Body of pancreas (tissue), 4 donors: ENCODE results near the gene CCDC30. TPM values are rescaled to one million over a fixed set of nuclear protein-coding genes. Genes with fewer than 3 reads are reported as not detected.

ENCODE experiments used
- ATAC-seq: fragments of 150-250 bp; one replicate; pipeline ENCODE4 v1.9.1; 2016
- DNase-seq, 4 donors: peaks; one replicate each; pipeline ENCODE4 v3.0.0-alpha.2; 2019
- H3K27ac ChIP-seq, 4 donors: fragments of 200-600 bp; sonication (generic); 1 replicate in 3 of 4; 2 replicates in 1 of 4; pipeline versions ENCODE4 v1.5.1 to v1.6.1; 2016 to 2019; ENCODE audit warnings: mild to moderate bottlenecking in 1 of 4, mixed read lengths in 1 of 4, moderate library complexity in 1 of 4
- H3K27me3 ChIP-seq, 2 donors: fragments of 200-600 bp; sonication (generic); one replicate each; pipeline ENCODE4 v1.6.0; 2016; ENCODE audit warnings: mild to moderate bottlenecking in 1 of 2
- H3K36me3 ChIP-seq, 2 donors: fragments of 200-600 bp; sonication (generic); replicated peaks in 1 of 2; 2 replicates each; pipeline ENCODE4 v1.5.1; 2016; ENCODE audit warnings: low read depth in 2 of 2; ENCODE audit not compliant: insufficient read depth in 1 of 2
- H3K4me1 ChIP-seq: fragments of 200-600 bp; sonication (generic); one replicate; pipeline ENCODE4 v1.6.0; 2016
- H3K4me3 ChIP-seq, 2 donors: fragments of 200-600 bp; sonication (generic); 1 replicate in 1 of 2; 2 replicates in 1 of 2; pipeline ENCODE4 v1.5.1; 2016 to 2019
- H3K9me3 ChIP-seq, 3 donors: fragments of 200-600 bp; sonication (generic); 1 replicate in 2 of 3; 2 replicates in 1 of 3; pipeline ENCODE4 v1.5.1; 2016
- CTCF ChIP-seq, 7 experiments: fragments of 450-650 bp in 4 of 7; fragments of 200-600 bp in 3 of 7; sonication (generic) in 3 of 7; IDR thresholded peaks; one replicate each; pipeline ENCODE4 v1.5.1; 2016 to 2019; ENCODE audit warnings: antibody characterized with exemption in 7 of 7
- POLR2A ChIP-seq, 3 donors: fragments of 450-650 bp; IDR thresholded peaks; one replicate each; pipeline ENCODE4 v1.6.1; 2016; ENCODE audit warnings: antibody characterized with exemption in 3 of 3, mild to moderate bottlenecking in 2 of 3
- WGBS, 2 donors: methylation state at CpG; one replicate each; pipeline ENCODE4 v1.1.5; 2017; 5-methylcytosine and 5-hydroxymethylcytosine counted together
- intact Hi-C: fragments of 100-400 bp; cut with DNase I; formaldehyde crosslinking; loops from one replicate; pipeline ENCODE4 v1.15.1; 2023
- total RNA-seq, 2 donors: library from RNA; depleted of rRNA; stranded (reverse); fragments of >200 nt; gene quantifications; one replicate each; pipeline ENCODE4 v1.1.0, GENCODE V29; 2016

The CCDC30 gene
- total RNA-seq, 2 donors from 2014 or later = 2.3 to 8.9 TPM

DNA sequence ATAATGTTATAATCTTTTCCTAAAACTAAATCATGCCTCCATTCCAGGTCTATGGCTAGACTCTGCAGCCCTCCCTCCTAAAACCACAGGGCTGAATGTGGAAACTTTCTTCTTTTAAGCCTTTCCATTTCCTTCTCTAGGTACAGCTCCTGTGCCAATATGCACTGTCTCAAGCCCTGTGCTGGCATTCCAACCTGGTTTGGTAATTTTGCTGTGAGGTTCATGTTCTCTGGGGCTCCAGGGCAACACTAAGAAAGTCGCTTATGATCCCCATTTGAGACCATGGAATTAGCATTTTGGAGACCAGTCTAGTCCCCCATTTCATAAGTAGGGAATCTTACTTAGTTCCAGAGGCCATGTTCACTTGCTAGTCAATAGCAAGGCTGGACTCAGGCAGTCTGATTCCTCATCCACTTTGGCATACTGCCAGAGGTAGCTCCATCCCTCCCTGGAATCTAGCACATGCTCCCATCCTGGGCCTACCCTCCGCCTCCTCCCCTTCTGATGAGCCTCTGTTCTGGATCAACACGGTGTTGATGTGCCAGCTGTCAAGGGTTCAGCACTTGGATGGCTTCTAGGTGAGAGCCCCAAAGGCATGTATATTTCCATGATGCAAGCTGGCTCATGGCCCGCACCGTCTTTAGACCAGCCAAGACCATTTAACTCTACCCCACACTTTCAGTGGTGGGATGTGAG lies 43.8 kb upstream of the CCDC30 start:
- no peak overlapping the region for H3K4me3 ChIP-seq
- WGBS, 2 donors = 85 to 90% methylated on average over 5 of the region's 5 CpGs
- DNase-seq = no peak
- no peak overlapping the region for H3K27ac ChIP-seq
- H3K4me1 ChIP-seq = peaks cover 24% of the 10 kb centered on the region
- H3K27me3 ChIP-seq = no peaks in the 10 kb centered on the region
- intact Hi-C loops = no loop called here
- no peak for TF ChIP-seq POLR2A (IDR thresholded peaks at IDR 0.05)
- TF ChIP-seq CTCF (IDR thresholded peaks at IDR 0.05) = no peak
- H3K9me3 ChIP-seq = no peaks in the 10 kb centered on the region
- no peaks in the 10 kb centered on the region for H3K36me3 ChIP-seq
- no peak for ATAC-seq

GRCh38 chr1:42420121-42420520 lies 43.0 kb upstream of the CCDC30 start:
- Histone ChIP-seq H3K4me1 (peaks cover 24% of the 10 kb centered on the region), H3K27ac (no peak overlapping the region), H3K4me3 (no peak overlapping the region), H3K9me3 (no peaks in the 10 kb centered on the region), H3K27me3 (no peaks in the 10 kb centered on the region), H3K36me3 (no peaks in the 10 kb centered on the region)
- 88 to 90% methylated on average over 7 of the region's 7 CpGs for WGBS, 2 donors
- DNase-seq (no peak), ATAC-seq (no peak)
- intact Hi-C loops = no loop called here
- TF ChIP-seq CTCF (IDR thresholded peaks at IDR 0.05) = no peak
- no peak for TF ChIP-seq POLR2A (IDR thresholded peaks at IDR 0.05)

DNA sequence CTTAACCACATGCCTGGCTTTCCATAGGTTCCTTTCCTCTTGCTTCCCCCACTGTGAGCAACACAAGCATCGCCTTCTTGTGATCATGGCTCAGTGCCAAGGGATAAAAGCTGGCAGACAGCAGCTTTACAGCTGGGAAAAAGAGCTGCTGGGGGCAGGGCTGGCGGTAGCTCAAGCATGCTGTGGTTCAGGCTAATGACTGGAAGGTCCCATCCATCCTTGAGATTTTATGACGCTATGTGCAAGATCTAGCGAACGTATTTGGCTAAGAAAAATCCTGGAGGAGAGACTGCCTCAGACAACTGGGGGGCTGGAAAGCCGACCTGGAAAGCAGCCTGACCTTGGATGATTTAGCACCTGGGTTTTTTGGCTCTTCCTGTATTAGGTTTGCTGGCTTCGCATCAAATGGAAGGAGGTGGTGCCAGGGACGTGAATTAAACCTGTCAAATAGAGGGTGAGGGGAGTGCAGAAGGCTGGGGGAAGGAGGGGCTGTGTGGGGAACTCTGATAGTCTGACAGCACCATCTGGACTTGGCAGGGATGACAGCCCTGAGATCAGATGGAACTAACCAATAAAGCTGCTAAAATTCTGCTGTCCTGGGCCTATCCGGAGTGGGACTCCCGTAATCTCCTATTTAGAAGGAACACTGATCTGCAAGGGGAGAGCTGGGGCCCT lies 42.0 kb upstream of the CCDC30 start:
- H3K36me3 ChIP-seq = no peaks in the 10 kb centered on the region
- peak; percentile 60 to 80 (median 77) for DNase-seq
- peak; percentile 69 for ATAC-seq
- H3K27me3 ChIP-seq = no peaks in the 10 kb centered on the region
- H3K4me1 ChIP-seq = peaks cover 24% of the 10 kb centered on the region
- no peaks in the 10 kb centered on the region for H3K9me3 ChIP-seq
- TF ChIP-seq POLR2A (IDR thresholded peaks at IDR 0.05) (no peak), CTCF (IDR thresholded peaks at IDR 0.05) (no peak)
- H3K4me3 ChIP-seq = no peak overlapping the region
- 4 to 6% methylated on average over 10 of the region's 10 CpGs for WGBS, 2 donors
- H3K27ac ChIP-seq = peak overlapping the region; percentile 2 to 58 (median 20)
- intact Hi-C loops = no loop called here

DNA sequence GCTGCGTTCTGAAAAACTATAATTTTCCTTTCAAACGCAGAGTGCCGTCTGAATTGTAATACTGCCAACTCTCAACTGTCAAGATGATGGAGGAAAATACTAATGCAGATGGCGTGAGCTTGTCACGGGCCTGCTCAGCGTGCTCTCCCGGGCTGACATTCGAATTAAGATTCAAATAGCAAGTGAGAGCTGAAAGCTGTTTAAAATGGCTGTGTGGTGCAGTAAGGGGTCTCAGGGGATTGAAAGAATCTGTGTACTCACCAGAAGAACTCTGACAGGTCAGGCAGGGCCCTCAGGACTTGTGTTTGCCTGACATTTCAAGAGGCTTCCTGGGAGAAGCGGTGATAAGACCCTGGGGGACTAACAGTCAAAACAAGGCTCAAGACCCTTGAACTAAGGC lies 40.3 kb upstream of the CCDC30 start:
- intact Hi-C loops = no loop called here
- no peak for TF ChIP-seq POLR2A (IDR thresholded peaks at IDR 0.05)
- no peak for TF ChIP-seq CTCF (IDR thresholded peaks at IDR 0.05)

More for the DNA sequence above, 40.3 kb upstream of the CCDC30 start:
- peaks cover 18% of the 10 kb centered on the region for H3K4me1 ChIP-seq
- no peak overlapping the region for H3K4me3 ChIP-seq
- H3K36me3 ChIP-seq = no peaks in the 10 kb centered on the region
- no peak for ATAC-seq
- H3K27ac ChIP-seq = no peak overlapping the region
- 80 to 81% methylated on average over 9 of the region's 9 CpGs for WGBS, 2 donors
- no peaks in the 10 kb centered on the region for H3K9me3 ChIP-seq
- no peaks in the 10 kb centered on the region for H3K27me3 ChIP-seq
- DNase-seq = no peak
